Stimulated activated CD8-positive, alpha-beta memory T cell treated with anti-CD3 and anti-CD28 coated beads, Interleukin-12 subunit alpha, Interleukin-12 subunit beta, amount 100 ng/mL, for 1 hour (primary cell): ENCODE results near the gene RAD51B.

Source experiments
- DNase-seq: peaks from one replicate; pipeline ENCODE4 v3.0.0-alpha.2; 2020; ENCODE audit warnings: low read depth

Gene RAD51B

GRCh38 chr14:68598621-68599447 lies 779.3 kb downstream of the RAD51B start:
- no peak for DNase-seq

- no peak for DNase-seq
Observed at GRCh38 chr14:68599896-68600610, 780.5 kb downstream of the RAD51B start.

DNA sequence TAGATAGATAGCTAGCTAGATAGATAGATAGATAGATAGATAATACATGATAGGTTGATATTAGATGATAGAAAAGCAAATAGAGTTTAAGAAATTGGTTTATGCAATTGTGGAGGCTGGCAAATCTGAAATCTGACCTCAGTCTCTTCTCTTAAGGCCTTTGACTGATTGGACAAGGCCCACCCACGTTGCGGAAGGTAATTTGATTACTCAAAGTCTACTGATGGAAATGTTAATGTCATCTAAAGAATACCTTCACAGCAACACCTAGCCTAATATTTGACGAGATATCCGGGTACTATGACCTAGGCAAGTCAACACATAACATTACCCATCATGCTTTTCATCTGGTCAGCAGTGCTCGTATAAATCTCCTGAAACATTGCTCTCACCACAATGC lies 782.9 kb downstream of the RAD51B start:
- no peak for DNase-seq

DNA sequence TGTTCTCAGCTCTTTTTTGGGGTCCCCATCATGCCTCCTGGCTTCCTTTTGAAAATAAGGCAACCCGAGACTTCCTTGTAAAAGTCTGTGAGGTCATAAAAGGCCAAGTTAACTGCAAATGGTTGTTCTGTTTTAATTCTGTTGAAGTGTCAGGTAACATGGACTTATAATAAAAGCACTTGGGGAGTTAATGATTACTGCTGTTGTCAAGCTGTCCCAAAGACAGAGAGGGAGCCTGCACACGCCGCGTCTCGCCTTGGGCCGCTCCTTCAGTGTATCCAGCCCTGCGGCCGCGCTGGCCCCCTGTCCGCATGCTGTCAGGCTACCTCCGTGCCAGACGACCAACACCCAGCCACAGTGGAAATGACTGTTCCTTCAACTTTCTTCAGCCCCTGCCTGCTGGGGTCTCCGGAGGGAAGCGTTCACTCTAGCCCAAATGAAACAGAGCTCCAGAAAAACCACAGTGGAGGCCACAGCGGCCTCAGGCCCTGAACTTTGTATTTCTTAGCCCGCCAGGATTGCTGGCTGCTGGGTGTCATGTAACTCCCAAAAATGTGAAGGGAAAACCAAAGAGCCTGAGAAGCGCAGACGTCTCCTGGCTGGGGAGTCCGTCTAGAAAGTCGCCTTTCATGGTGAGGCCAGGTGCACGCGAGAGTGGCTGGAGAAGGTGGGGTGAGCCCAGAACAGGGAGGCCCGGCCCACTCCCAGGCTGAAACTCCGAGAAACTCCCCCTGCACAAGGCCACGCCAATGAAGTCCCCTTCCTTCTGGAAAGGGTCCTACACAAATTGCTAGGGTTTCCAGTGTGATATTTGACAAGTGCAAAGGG lies 784.2 kb downstream of the RAD51B start:
- no peak for DNase-seq

DNA sequence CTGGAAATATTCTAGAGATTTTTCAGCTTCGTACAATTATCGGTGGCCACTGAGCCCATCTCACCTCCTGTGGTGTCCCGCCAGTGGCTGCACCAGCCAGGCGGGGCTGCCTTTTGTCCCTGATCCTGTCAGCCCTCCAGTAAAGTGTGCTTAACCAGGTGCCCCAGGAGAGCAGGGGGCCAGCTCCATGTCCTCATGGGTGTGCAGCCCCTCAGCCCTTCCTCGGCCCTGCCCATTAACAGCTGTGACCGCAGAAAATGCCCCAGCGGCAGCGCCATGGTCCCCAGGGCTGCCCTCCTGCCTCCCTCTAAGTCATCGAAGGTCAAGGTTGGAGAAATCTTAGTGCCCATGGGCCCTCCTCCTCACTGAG lies 784.8 kb downstream of the RAD51B start:
- no peak for DNase-seq

GRCh38 chr14:68604822-68605221 lies 785.2 kb downstream of the RAD51B start:
- no peak for DNase-seq

DNA sequence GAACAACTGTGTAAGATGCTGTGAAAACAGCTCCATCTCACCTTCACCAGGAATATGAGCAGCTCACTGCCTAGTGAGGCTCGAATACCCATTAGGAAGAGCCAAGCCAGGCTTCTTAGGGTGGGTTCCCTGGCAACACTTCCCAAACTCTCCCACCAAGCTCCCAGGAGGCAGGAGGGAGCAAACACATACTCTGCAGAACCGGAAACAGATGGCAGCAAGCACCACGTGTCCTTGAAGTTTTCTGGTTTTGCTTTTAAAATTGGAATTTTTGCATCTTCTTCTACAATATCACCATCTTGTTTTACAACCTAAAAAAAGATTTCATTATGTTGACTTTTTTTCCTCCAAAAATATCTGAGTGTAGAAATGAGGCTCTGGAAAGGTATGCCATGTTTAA lies 786.6 kb downstream of the RAD51B start:
- DNase-seq, result no peak

DNA sequence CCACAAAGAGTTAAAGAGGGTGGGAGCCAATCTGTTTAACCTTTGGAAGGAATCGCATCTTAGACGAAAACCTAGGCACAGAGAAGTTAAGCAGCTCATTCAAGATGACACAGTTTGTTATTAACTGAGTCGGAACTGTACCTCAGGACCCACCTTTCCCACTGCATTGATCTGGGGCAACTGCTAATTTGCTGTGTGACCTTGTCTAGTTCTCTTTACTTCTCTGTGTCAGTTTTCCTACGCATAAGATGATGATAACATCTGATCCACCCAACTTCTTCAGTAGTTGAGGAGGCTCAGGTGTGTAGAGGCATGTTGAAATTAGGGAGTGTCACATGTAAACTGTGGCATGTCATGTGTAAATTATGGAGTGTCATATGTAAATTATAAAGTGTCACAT lies 787.1 kb downstream of the RAD51B start:
- DNase-seq, result no peak

- no peak for DNase-seq
Observed at GRCh38 chr14:68607081-68607866, 787.7 kb downstream of the RAD51B start.

GRCh38 chr14:68607867-68608573 lies 788.4 kb downstream of the RAD51B start:
- no peak for DNase-seq

DNA sequence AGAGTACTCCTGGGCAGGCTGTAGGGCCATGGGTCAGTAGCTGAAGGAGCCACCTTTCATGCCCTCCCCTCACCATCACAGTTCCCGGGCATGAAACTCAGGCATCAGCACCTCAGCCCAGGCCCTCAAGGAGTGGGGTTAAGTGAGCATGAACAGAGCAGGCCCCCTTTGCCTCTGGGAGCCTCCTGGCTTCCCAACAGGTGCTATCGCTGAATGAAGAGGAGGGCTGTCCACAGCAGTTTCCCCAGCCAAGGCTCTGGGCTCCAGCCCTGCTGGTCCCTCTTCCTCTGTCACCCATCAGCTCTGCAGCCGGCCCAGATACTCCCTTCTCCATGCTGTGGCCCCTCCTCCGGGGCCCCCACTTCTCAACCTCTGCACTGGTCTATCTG lies 789.0 kb downstream of the RAD51B start:
- DNase-seq, result no peak

DNA sequence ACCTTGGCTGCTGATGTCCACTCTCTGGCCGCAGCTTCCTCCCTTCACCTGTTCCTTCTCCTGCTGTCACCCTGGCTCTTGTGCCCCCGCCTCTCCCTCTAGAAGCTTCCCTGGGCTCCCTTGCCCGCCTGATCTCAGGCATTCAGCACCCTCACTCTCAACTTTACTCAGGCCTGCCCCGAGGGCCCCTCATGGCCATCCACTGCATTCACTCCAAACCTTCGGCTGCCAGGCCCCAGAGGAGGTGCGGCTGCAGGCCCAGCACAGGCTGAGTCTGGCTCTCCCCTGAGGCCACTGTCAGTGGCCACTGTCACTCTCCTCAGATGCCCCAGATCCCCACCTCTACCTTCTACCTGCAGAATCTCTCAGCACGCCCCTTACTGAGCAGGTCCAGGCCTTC lies 789.4 kb downstream of the RAD51B start:
- DNase-seq, result no peak

DNA sequence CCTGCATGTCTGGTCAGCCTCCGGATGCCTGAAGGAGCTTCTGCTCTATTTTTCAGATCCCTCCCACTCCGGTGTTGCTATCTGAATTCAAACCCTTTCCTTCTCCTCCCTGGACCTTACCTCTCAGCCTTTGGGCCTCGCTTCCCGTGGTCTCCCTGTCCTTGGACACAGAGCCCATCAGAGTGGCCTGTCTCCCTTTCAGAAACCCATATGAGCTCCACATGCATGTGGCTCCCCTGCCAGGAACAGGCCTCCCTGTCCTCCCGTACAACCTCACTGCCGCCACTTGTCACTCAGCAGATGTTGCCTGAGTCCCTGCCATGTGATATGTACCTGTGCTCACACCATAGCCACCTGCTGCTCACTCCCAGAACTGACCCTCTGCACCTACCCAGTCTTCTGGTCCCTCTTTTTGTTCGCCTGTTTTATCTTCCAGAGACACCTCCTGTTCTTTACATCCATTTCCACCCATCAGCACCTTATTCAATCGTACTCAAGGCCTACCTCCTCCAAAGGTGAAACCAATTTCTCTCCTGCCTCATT lies 790.7 kb downstream of the RAD51B start:
- DNase-seq, result no peak

GRCh38 chr14:68611599-68611998 lies 792.0 kb downstream of the RAD51B start:
- DNase-seq, result no peak

DNA sequence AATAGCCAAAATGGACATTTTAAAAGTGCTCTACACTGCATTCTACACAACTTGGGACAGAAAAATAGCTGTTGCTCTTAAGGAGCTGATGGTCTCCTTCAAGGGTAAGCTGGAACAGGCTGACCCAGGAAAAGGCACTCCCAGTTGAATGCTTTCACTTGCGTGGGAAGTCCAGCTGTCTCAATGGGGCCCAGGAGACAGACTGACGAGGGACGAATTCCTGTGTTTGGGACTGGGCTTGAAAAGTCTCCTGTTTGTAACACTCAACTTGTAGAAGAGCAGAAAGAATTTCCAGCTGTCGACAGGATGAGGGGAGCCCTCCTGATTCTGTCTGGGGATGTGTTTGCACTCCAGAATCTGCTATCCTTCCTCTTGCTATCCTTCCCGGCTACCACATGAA lies 792.5 kb downstream of the RAD51B start:
- DNase-seq, result no peak

DNA sequence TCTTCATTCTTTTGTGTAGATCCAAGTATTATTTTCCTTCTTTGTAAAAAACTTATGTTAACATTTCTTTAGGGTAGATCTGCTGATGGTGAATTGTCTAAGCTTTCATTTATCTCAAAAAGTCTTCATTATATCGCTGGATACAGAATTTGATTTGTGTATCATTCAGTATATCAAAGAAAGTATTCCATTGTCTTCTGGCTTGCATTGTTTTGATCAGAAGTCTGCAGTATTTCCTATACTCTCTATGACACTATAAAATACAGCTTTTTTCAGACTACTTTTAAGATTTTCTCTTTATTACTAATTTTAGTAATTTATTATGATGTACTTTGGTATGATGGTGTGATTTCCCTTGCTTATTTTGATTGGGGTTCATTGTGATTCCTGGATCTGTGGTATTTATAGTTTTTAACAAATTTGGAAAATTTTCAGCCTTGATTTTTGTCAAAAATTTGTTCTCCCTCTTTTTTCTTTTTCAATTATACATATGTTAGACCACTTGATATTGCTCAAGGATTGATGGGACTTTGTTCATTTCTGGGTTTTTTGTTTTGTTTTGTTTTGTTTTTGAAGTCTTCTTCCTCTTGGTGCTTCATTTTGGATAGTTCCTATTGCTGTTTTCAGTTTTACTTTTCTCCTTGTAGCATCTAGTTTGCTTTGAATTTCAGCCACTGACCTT lies 796.8 kb downstream of the RAD51B start:
- DNase-seq, result no peak

GRCh38 chr14:68619790-68620574 lies 800.4 kb downstream of the RAD51B start:
- DNase-seq, result no peak

- no peak for DNase-seq
Observed at GRCh38 chr14:68621400-68622365, 802.1 kb downstream of the RAD51B start.
